DOHH2 (cell line): ENCODE data around the gene DAP.

Experiments
- CTCF ChIP-seq: fragments of 200-600 bp; sonication (generic); IDR thresholded peaks from one replicate; pipeline ENCODE4 v1.5.1; 2014; ENCODE audit warnings: antibody characterized with exemption, mild to moderate bottlenecking, low read depth, low read length; ENCODE audit not compliant: poor library complexity, severe bottlenecking
- EZH2phosphoT487 ChIP-seq: fragments of 200-600 bp; sonication (generic); IDR thresholded peaks from 2 replicates; pipeline ENCODE4 v1.6.1; 2017; ENCODE audit warnings: borderline replicate concordance, mild to moderate bottlenecking, antibody characterized with exemption, low read length, moderate library complexity, mixed read lengths

- TF ChIP-seq CTCF (no peak), EZH2phosphoT487 (no peak)
Measured at GRCh38 chr5:10709409-10709808, 51.6 kb downstream of the DAP start.
